IMR-90 (cell line): Measurements from ENCODE around the gene SEC16A. TPM values are rescaled to one million over a fixed set of nuclear protein-coding genes. Genes with fewer than 3 reads are reported as not detected.

Experiments
- ATAC-seq: fragments of 200-7000 bp; cut with Tn5 transposase; 2 replicates; pipeline ENCODE4 v1.9.1; 2020; ENCODE audit warnings: low read depth, mild to moderate bottlenecking, moderate library complexity
- BruUV-seq: library from RNA; stranded (reverse); fragments of 400-500 nt; replicated peaks from 2 replicates; lab custom pipeline; 2021; lab: Mats Ljungman, UMichigan
- CTCF ChIA-PET: fragments of 300-600 bp; formaldehyde crosslinking; extraction: SDS; loops from one replicate; lab custom pipeline; 2021; ENCODE audit warnings: antibody characterized with exemption; lab: Yijun Ruan, JAX
- POLR2A ChIA-PET: fragments of 300-600 bp; sonication (Branson Sonifier 250); formaldehyde crosslinking; loops from one replicate; lab custom pipeline; 2022; ENCODE audit warnings: antibody characterized with exemption; ENCODE audit not compliant: unreplicated experiment; lab: Charles Lee
- DNase-seq: peaks from one replicate; pipeline ENCODE4 v3.0.0; 2013
- H2AFZ ChIP-seq: replicated peaks from 2 replicates; pipeline ENCODE3; 2013; ENCODE audit warnings: low read length, mild to moderate bottlenecking; ENCODE audit not compliant: poor library complexity
- H2AK5ac ChIP-seq: 2 replicates; pipeline ENCODE4 v1.6.1; 2013; ENCODE audit warnings: low read depth, low read length, inconsistent platforms
- H2AK9ac ChIP-seq: replicated peaks from 2 replicates; pipeline ENCODE3; 2013; ENCODE audit warnings: mild to moderate bottlenecking, low read depth, low read length, moderate library complexity; ENCODE audit not compliant: poor library complexity
- H2BK120ac ChIP-seq: 2 replicates; pipeline ENCODE4 v1.6.1; 2013; ENCODE audit warnings: low read depth, low read length, inconsistent platforms
- H2BK15ac ChIP-seq: 3 replicates; pipeline ENCODE4 v1.6.1; 2013; ENCODE audit warnings: low read depth, low read length, inconsistent platforms
- H2BK20ac ChIP-seq: 2 replicates; pipeline ENCODE4 v1.6.1; 2013; ENCODE audit warnings: low read depth, mild to moderate bottlenecking, inconsistent platforms, low read length, moderate library complexity
- H2BK5ac ChIP-seq: 2 replicates; pipeline ENCODE4 v1.6.1; 2013; ENCODE audit warnings: mild to moderate bottlenecking, low read depth, low read length, inconsistent platforms; ENCODE audit not compliant: poor library complexity, severe bottlenecking
- H3K14ac ChIP-seq: replicated peaks from 2 replicates; pipeline ENCODE4 v1.6.1; 2013; ENCODE audit warnings: low read depth, low read length, inconsistent platforms
- H3K18ac ChIP-seq: 2 replicates; pipeline ENCODE4 v1.6.1; 2013; ENCODE audit warnings: low read depth, low read length, control low read depth
- H3K23ac ChIP-seq: 2 replicates; pipeline ENCODE4 v1.6.1; 2013; ENCODE audit warnings: low read depth, low read length, inconsistent platforms
- H3K27ac ChIP-seq: 2 replicates; pipeline ENCODE4 v1.5.1; 2013; ENCODE audit warnings: mild to moderate bottlenecking, control low read depth, low read length; ENCODE audit not compliant: insufficient read depth
- H3K27me3 ChIP-seq: 2 replicates; pipeline ENCODE4 v1.6.1; 2013; ENCODE audit warnings: low read length; ENCODE audit not compliant: control insufficient read depth, insufficient read depth
- H3K36me3 ChIP-seq: 2 replicates; pipeline ENCODE4 v1.6.1; 2013; ENCODE audit warnings: low read length, mixed read lengths; ENCODE audit not compliant: control insufficient read depth, insufficient read depth
- H3K4ac ChIP-seq: 2 replicates; pipeline ENCODE4 v1.6.1; 2013; ENCODE audit warnings: low read depth, low read length, inconsistent platforms
- H3K4me1 ChIP-seq: 2 replicates; pipeline ENCODE4 v1.6.1; 2013; ENCODE audit warnings: low read length, mixed read lengths; ENCODE audit not compliant: control insufficient read depth, insufficient read depth
- H3K4me2 ChIP-seq: 2 replicates; pipeline ENCODE4 v1.6.1; 2013; ENCODE audit warnings: low read depth, mild to moderate bottlenecking, control low read depth, low read length, moderate library complexity
- H3K4me3 ChIP-seq: 2 replicates; pipeline ENCODE4 v1.5.1; 2013; ENCODE audit warnings: low read depth, mild to moderate bottlenecking, control low read depth, low read length, moderate library complexity; ENCODE audit not compliant: insufficient read depth
- H3K56ac ChIP-seq: 2 replicates; pipeline ENCODE4 v1.6.1; 2013; ENCODE audit warnings: low read length, inconsistent platforms; ENCODE audit not compliant: insufficient read depth; ENCODE audit errors: extremely low read depth
- H3K79me1 ChIP-seq, 2 experiments: 2 replicates each; pipeline ENCODE4 v1.6.1; 2013; ENCODE audit warnings: low read length in 2 of 2, inconsistent platforms in 1 of 2, low read depth in 1 of 2
- H3K9ac ChIP-seq: 2 replicates; pipeline ENCODE4 v1.6.1; 2013; ENCODE audit warnings: low read depth, low read length, control low read depth
- H3K9me1 ChIP-seq: 2 replicates; pipeline ENCODE4 v1.6.1; 2013; ENCODE audit warnings: low read length, inconsistent platforms; ENCODE audit not compliant: insufficient read depth
- H3K9me3 ChIP-seq: 2 replicates; pipeline ENCODE4 v1.6.1; 2013; ENCODE audit warnings: low read length; ENCODE audit not compliant: control insufficient read depth, insufficient read depth
- H4K20me1 ChIP-seq: 2 replicates; pipeline ENCODE4 v1.6.1; 2013; ENCODE audit warnings: low read length, inconsistent platforms; ENCODE audit not compliant: insufficient read depth
- H4K5ac ChIP-seq: 2 replicates; pipeline ENCODE4 v1.6.1; 2013; ENCODE audit warnings: mild to moderate bottlenecking, low read depth, low read length, control low read depth
- H4K8ac ChIP-seq, 2 experiments: 2 replicates each; pipeline ENCODE4 v1.6.1; 2013; ENCODE audit warnings: low read depth in 2 of 2, low read length in 2 of 2, control low read depth in 1 of 2, inconsistent platforms in 1 of 2
- H4K91ac ChIP-seq: 2 replicates; pipeline ENCODE4 v1.6.1; 2013; ENCODE audit warnings: low read depth, low read length, inconsistent platforms; ENCODE audit not compliant: insufficient read depth
- BHLHE40 ChIP-seq: fragments of 150-350 bp; IDR thresholded peaks from 2 replicates; pipeline ENCODE4 v1.6.1; 2016; ENCODE audit warnings: mild to moderate bottlenecking, low read depth, low read length
- CEBPB ChIP-seq: IDR thresholded peaks from 2 replicates; pipeline ENCODE4 v1.6.1; 2012; ENCODE audit warnings: low read depth, low read length, improper control_type of control experiment
- CHD1 ChIP-seq: IDR thresholded peaks from 2 replicates; pipeline ENCODE4 v1.6.1; 2012; ENCODE audit warnings: low read depth, low read length, improper control_type of control experiment
- FOS ChIP-seq: fragments of 150-350 bp; IDR thresholded peaks from 2 replicates; pipeline ENCODE4 v1.6.1; 2016; ENCODE audit warnings: low read depth, low read length
- MAZ ChIP-seq: IDR thresholded peaks from 2 replicates; pipeline ENCODE4 v1.6.1; 2012; ENCODE audit warnings: low read depth, mild to moderate bottlenecking, low read length, improper control_type of control experiment, moderate library complexity, borderline replicate concordance
- MXI1 ChIP-seq: IDR thresholded peaks from 2 replicates; pipeline ENCODE4 v1.6.1; 2012; ENCODE audit warnings: low read depth, mild to moderate bottlenecking, low read length, moderate library complexity, borderline replicate concordance
- NFE2L2 ChIP-seq: fragments of 150-350 bp; IDR thresholded peaks from 2 replicates; pipeline ENCODE4 v1.6.1; 2016; ENCODE audit warnings: low read depth, mild to moderate bottlenecking, low read length
- POLR2A ChIP-seq: IDR thresholded peaks from 2 replicates; pipeline ENCODE4 v1.6.1; 2012; ENCODE audit warnings: mild to moderate bottlenecking, low read depth, low read length
- RAD21 ChIP-seq: IDR thresholded peaks from 2 replicates; pipeline ENCODE4 v1.6.1; 2012; ENCODE audit warnings: low read length, improper control_type of control experiment
- SMC3 ChIP-seq: fragments of 150-350 bp; IDR thresholded peaks from 2 replicates; pipeline ENCODE4 v1.6.1; 2016; ENCODE audit warnings: low read depth, mild to moderate bottlenecking, antibody characterized with exemption, low read length, moderate library complexity
- WGBS, 2 experiments: methylation state at CpG; one replicate each; pipeline versions ENCODE4 v1.1.5 to v1.1.7; 2013; ENCODE audit warnings: missing lambda C conversion rate in 2 of 2; ENCODE audit not compliant: insufficient read length in 1 of 2; ENCODE audit errors: extremely low coverage in 2 of 2; 5-methylcytosine and 5-hydroxymethylcytosine counted together
- dilution Hi-C: fragments of 300-500 bp; cut with HindIII; formaldehyde crosslinking; loops from one replicate; pipeline ENCODE4 v1.14.3; 2018; ENCODE audit warnings: low sequenced_read_pairs; ENCODE audit not compliant: unreplicated experiment
- in situ Hi-C: fragments of 300-500 bp; cut with MboI; formaldehyde crosslinking; loops from 3 replicates; pipeline ENCODE4 v1.14.3; 2019; ENCODE audit warnings: low sequenced_read_pairs, inconsistent platforms, mixed read lengths
- intact Hi-C: fragments of 100-400 bp; cut with micrococcal nuclease; formaldehyde crosslinking; loops from 2 replicates; pipeline ENCODE4 v1.10.0; 2022
- polyA plus RNA-seq, 3 experiments: library from polyadenylated mRNA; depleted of rRNA; stranded (reverse); fragments of >200 nt; gene quantifications; 2 replicates each; pipeline ENCODE4 v1.2.3, GENCODE V29; 2012; ENCODE audit warnings: low replicate concordance in 1 of 3
- total RNA-seq: library from RNA; depleted of rRNA; stranded (reverse); fragments of >200 nt; gene quantifications from 2 replicates; pipeline ENCODE4 v1.2.3, GENCODE V29; 2012
- TF ChIP-seq, protein P1 (sequence below): conservative IDR thresholded peaks from 2 replicates; pipeline ENCODE4 v1.5.1; 2012; ENCODE audit warnings: mild to moderate bottlenecking, low read depth, low read length, improper control_type of control experiment

Gene SEC16A
- total and polyA plus RNA-seq, 2 of the 4 experiments (the other 2 are of a cell fraction): 12.2 to 48.1 TPM

DNA sequence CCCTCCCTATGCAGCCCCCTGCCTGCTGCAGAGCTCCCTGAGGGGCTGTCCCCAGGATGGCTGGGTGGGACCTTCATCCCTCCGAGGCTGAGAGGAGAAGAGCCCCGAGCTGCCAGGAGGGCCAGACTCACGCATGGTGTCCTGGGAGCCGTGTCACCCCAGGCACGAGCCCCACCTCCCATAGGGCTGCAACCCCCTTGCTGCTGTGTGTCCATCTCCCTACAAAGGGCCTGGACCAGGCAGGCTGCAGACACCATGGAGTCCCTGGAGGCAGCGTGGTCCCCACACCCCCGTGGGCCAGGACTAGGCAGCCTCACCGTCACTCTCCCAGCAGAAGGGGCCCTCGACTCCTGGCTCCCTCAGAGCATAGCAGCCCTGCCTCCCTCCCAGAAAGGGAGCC, 11.2 kb upstream of the SEC16A start:
- peak overlapping the region; percentile 18 for H2AFZ ChIP-seq
- no TSS peak for BruUV-seq
- no peak overlapping the region for H4K8ac ChIP-seq
- ATAC-seq (no peak), DNase-seq (no peak)
- H2AK9ac ChIP-seq: peak overlapping the region; percentile 9
- no peaks in the 10 kb centered on the region for H3K9me1 ChIP-seq
- 93% methylated on average over 2 of the region's 9 CpGs; no CpG with 5 or more reads in 1 of the 2 experiments for WGBS, 2 experiments
- no peak overlapping the region for H3K23ac ChIP-seq
- H2BK20ac ChIP-seq: no peak overlapping the region
- in situ Hi-C loops (loop anchor here (5.0 kb wide), 1 partner anchor 138 kb away; no protein-coding TSS in a partner anchor), intact Hi-C loops (no loop called here), dilution Hi-C loops (no loop called here)
- H3K56ac ChIP-seq: no peak overlapping the region
- CTCF ChIA-PET: no interaction called here
- no peak overlapping the region for H3K9ac ChIP-seq
- no peaks in the 10 kb centered on the region for H3K79me1 ChIP-seq
- H3K4me1 ChIP-seq: no peaks in the 10 kb centered on the region
- POLR2A ChIA-PET: no interaction called here
- no peak overlapping the region for H3K18ac ChIP-seq
- no peak overlapping the region for H4K91ac ChIP-seq
- H3K4ac ChIP-seq: no peak overlapping the region
- TF ChIP-seq RAD21 (no peak), POLR2A (no peak), MXI1 (no peak), NFE2L2 (no peak), SMC3 (no peak), CEBPB (no peak), FOS (no peak), MAZ (no peak), BHLHE40 (no peak), CHD1 (no peak)
- TF ChIP-seq, protein P1, sequence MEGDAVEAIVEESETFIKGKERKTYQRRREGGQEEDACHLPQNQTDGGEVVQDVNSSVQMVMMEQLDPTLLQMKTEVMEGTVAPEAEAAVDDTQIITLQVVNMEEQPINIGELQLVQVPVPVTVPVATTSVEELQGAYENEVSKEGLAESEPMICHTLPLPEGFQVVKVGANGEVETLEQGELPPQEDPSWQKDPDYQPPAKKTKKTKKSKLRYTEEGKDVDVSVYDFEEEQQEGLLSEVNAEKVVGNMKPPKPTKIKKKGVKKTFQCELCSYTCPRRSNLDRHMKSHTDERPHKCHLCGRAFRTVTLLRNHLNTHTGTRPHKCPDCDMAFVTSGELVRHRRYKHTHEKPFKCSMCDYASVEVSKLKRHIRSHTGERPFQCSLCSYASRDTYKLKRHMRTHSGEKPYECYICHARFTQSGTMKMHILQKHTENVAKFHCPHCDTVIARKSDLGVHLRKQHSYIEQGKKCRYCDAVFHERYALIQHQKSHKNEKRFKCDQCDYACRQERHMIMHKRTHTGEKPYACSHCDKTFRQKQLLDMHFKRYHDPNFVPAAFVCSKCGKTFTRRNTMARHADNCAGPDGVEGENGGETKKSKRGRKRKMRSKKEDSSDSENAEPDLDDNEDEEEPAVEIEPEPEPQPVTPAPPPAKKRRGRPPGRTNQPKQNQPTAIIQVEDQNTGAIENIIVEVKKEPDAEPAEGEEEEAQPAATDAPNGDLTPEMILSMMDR: no peak
- H4K20me1 ChIP-seq: no peaks in the 10 kb centered on the region
- no peaks in the 10 kb centered on the region for H3K27me3 ChIP-seq
- no peaks in the 10 kb centered on the region for H3K9me3 ChIP-seq
- no peak overlapping the region for H3K14ac ChIP-seq
- H3K4me2 ChIP-seq: no peak overlapping the region
- H4K5ac ChIP-seq: no peak overlapping the region
- no peak overlapping the region for H2BK15ac ChIP-seq
- H3K4me3 ChIP-seq: no peak overlapping the region
- H2AK5ac ChIP-seq: no peak overlapping the region
- H2BK120ac ChIP-seq: no peak overlapping the region
- H2BK5ac ChIP-seq: no peak overlapping the region
- H3K27ac ChIP-seq: no peak overlapping the region
- peaks cover 34% of the 10 kb centered on the region for H3K36me3 ChIP-seq
